Thyroid gland (tissue), 4 donors: ENCODE results near the gene OPN1SW. TPM values are rescaled to one million over a fixed set of nuclear protein-coding genes. Genes with fewer than 3 reads are reported as not detected.

Experiments used
- DNase-seq, 2 donors: peaks; one replicate each; pipeline ENCODE4 v3.0.0-alpha.2; 2019
- H3K27ac ChIP-seq, 3 donors: fragments of 200-600 bp; sonication (generic); 1 replicate in 2 of 3; 2 replicates in 1 of 3; pipeline ENCODE4 v1.5.1; 2016 to 2019; ENCODE audit warnings: mild to moderate bottlenecking in 1 of 3, moderate library complexity in 1 of 3
- H3K27me3 ChIP-seq: fragments of 200-600 bp; sonication (generic); one replicate; pipeline ENCODE4 v1.5.1; 2019
- H3K36me3 ChIP-seq, 2 donors: fragments of 200-600 bp; sonication (generic); one replicate each; pipeline ENCODE4 v1.5.1; 2016 to 2019
- H3K4me1 ChIP-seq, 2 donors: fragments of 200-600 bp; sonication (generic); one replicate each; pipeline ENCODE4 v1.5.1; 2017 to 2019
- H3K4me3 ChIP-seq, 3 donors: fragments of 200-600 bp; sonication (generic); replicated peaks in 1 of 3; 1 replicate in 2 of 3; 2 replicates in 1 of 3; pipeline ENCODE4 v1.5.1; 2016; ENCODE audit warnings: mild to moderate bottlenecking in 1 of 3
- H3K9me3 ChIP-seq: fragments of 200-600 bp; sonication (generic); one replicate; pipeline ENCODE4 v1.5.1; 2017
- CTCF ChIP-seq, 6 experiments: fragments of 200-600 bp in 3 of 6; fragments of 450-650 bp in 3 of 6; sonication (generic) in 3 of 6; IDR thresholded peaks; one replicate each; pipeline ENCODE4 v1.5.1; 2016 to 2019; ENCODE audit warnings: antibody characterized with exemption in 6 of 6, mild to moderate bottlenecking in 2 of 6, inconsistent platforms in 1 of 6, moderate library complexity in 1 of 6
- POLR2A ChIP-seq, 2 donors: fragments of 450-650 bp; IDR thresholded peaks; one replicate each; pipeline ENCODE4 v1.6.1; 2017; ENCODE audit warnings: antibody characterized with exemption in 2 of 2, mild to moderate bottlenecking in 2 of 2, moderate library complexity in 1 of 2
- WGBS, 2 donors: methylation state at CpG; one replicate each; pipeline ENCODE4 v1.1.5; 2017; 5-methylcytosine and 5-hydroxymethylcytosine counted together
- intact Hi-C: fragments of 100-400 bp; cut with DNase I; formaldehyde crosslinking; loops from one replicate; pipeline ENCODE4 v1.15.1; 2023
- total RNA-seq, 4 donors: library from RNA; depleted of rRNA; stranded (reverse); fragments of >200 nt; gene quantifications; one replicate each; pipeline ENCODE4 v1.2.3, GENCODE V29; 2016

Gene OPN1SW
- total RNA-seq, 4 donors from 2014 or later = not detected

- Histone ChIP-seq H3K4me1 (peaks cover 17 to 21% of the 10 kb centered on the region in 2 donors), H3K36me3 (peaks cover 11 to 20% of the 10 kb centered on the region in 2 donors), H3K4me3 (no peak overlapping the region), H3K27me3 (no peaks in the 10 kb centered on the region), H3K9me3 (no peaks in the 10 kb centered on the region), H3K27ac (no peak overlapping the region)
- intact Hi-C loops = no loop called here
- WGBS, 2 donors = 93 to 95% methylated on average over 1 of the region's 1 CpG
- TF ChIP-seq POLR2A (IDR thresholded peaks at IDR 0.05) (no peak), CTCF (IDR thresholded peaks at IDR 0.05) (no peak)
- DNase-seq = no peak
Observed at GRCh38 chr7:128752251-128752650, 23.3 kb downstream of the OPN1SW start.

- Histone ChIP-seq H3K27ac (no peak overlapping the region), H3K27me3 (no peaks in the 10 kb centered on the region), H3K4me1 (peaks cover 0 to 7% of the 10 kb centered on the region in 2 donors), H3K4me3 (no peak overlapping the region), H3K9me3 (no peaks in the 10 kb centered on the region), H3K36me3 (peaks cover 8 to 20% of the 10 kb centered on the region in 2 donors)
- DNase-seq = no peak
- 89 to 93% methylated on average over 6 of the region's 6 CpGs for WGBS, 2 donors
- TF ChIP-seq POLR2A (IDR thresholded peaks at IDR 0.05) (no peak), CTCF (IDR thresholded peaks at IDR 0.05) (no peak)
- intact Hi-C loops = no loop called here
Observed at GRCh38 chr7:128747327-128748079, 28.1 kb downstream of the OPN1SW start.

DNA sequence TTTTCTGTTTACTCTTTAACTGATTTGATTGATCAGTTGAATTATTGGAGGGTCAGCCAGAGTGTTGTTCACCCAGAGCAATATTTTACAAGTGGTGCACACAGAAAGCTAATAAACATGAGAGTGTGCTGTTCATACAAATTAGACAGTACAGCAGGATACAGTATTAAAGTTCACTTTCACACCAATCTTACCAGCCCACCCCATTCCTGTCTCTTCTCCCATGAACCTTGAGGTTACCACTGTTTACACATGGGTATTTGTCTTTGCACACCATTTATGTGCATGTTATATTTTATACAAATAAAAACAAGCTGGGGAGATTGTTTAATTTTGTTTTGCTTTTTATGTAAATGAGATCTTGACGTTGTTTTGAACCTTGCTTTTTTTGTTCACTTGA lies 29.9 kb downstream of the OPN1SW start:
- no peak overlapping the region for H3K27ac ChIP-seq

DNA sequence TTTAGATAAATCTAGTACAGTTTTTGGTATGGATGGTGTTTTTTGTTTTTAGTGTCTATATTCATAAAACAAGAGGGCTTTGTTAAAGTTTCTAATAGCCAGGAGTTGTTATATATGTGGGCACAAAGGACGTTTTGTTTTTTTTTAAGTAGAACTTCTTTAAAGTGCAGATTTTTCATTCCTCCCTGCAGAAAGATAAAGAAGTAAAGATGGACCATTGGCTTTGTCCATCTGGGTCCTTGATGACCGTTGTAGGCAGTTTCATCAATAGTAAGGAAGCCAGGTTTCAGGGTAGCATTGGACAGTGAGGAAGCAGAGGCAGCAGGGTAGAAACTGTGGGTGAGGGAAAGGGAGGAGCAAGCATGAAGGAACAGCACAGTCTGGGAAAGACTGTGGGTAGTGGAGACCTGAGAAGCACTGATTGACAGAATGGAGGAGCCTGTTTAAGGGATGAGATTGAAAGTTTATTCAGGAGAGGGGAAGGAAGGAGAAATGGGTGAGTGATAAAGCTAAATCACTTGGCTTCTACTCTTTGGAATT lies 31.2 kb downstream of the OPN1SW start:
- intact Hi-C loops = no loop called here
- Histone ChIP-seq H3K9me3 (no peaks in the 10 kb centered on the region), H3K27me3 (no peaks in the 10 kb centered on the region), H3K36me3 (peaks cover 4 to 11% of the 10 kb centered on the region in 2 donors), H3K4me3 (no peak overlapping the region), H3K4me1 (peaks cover 19 to 26% of the 10 kb centered on the region in 2 donors), H3K27ac (no peak overlapping the region)
- WGBS, 2 donors = 68 to 77% methylated on average over 2 of the region's 2 CpGs
- DNase-seq = no peak
- TF ChIP-seq POLR2A (IDR thresholded peaks at IDR 0.05) = no peak
- no peak for TF ChIP-seq CTCF (IDR thresholded peaks at IDR 0.05)

More for the DNA sequence above, 29.9 kb downstream of the OPN1SW start:
- TF ChIP-seq CTCF (IDR thresholded peaks at IDR 0.05) (no peak), POLR2A (IDR thresholded peaks at IDR 0.05) (no peak)
- Histone ChIP-seq H3K4me1 (peaks cover 16 to 22% of the 10 kb centered on the region in 2 donors), H3K9me3 (no peaks in the 10 kb centered on the region), H3K4me3 (no peak overlapping the region), H3K27me3 (no peaks in the 10 kb centered on the region), H3K36me3 (peaks cover 8 to 15% of the 10 kb centered on the region in 2 donors)
- 80 to 84% methylated on average over 1 of the region's 1 CpG for WGBS, 2 donors
- DNase-seq = no peak
- intact Hi-C loops = no loop called here

- no peaks in the 10 kb centered on the region for H3K9me3 ChIP-seq
- peaks cover 19 to 30% of the 10 kb centered on the region in 2 donors for H3K4me1 ChIP-seq
- no peak for TF ChIP-seq POLR2A (IDR thresholded peaks at IDR 0.05)
- TF ChIP-seq CTCF (IDR thresholded peaks at IDR 0.05) = no peak
- no peaks in the 10 kb centered on the region for H3K27me3 ChIP-seq
- no peak for DNase-seq
- H3K27ac ChIP-seq = no peak overlapping the region
- 89 to 90% methylated on average over 7 of the region's 7 CpGs for WGBS, 2 donors
- no peak overlapping the region for H3K4me3 ChIP-seq
- no peaks in the 10 kb centered on the region for H3K36me3 ChIP-seq
- intact Hi-C loops = no loop called here
Observed at GRCh38 chr7:128743112-128743772, 32.4 kb downstream of the OPN1SW start.
